GM21619 (cell line): ENCODE measurements around the gene BTRC.
"Not testable (repeated sequence)": the region's sequence is repeated elsewhere in the genome, so short reads cannot be mapped to it uniquely, and the experiment has no call there.

Source experiments
- ATAC-seq: cut with Tn5 transposase; IDR thresholded peaks from one replicate; pipeline ENCODE4 v1.9.1; 2021; ENCODE audit not compliant: unreplicated experiment

Gene BTRC

GRCh38 chr10:101385866-101386658 is 32.1 kb downstream of the BTRC start:
- ATAC-seq = no peak

GRCh38 chr10:101386659-101387259 is 32.8 kb downstream of the BTRC start:
- no peak for ATAC-seq

- ATAC-seq = no peak
These were observed 34.8 kb downstream of the BTRC start for GRCh38 chr10:101388676-101389276.

GRCh38 chr10:101389532-101389931 is 35.6 kb downstream of the BTRC start:
- ATAC-seq = not testable (repeated sequence)

- no peak for ATAC-seq
These were observed 36.1 kb downstream of the BTRC start for GRCh38 chr10:101389986-101390531.

GRCh38 chr10:101393378-101393777 is 39.4 kb downstream of the BTRC start:
- ATAC-seq = no peak

- no peak for ATAC-seq
These were observed 40.7 kb downstream of the BTRC start for GRCh38 chr10:101394524-101395133.

- no peak for ATAC-seq
These were observed 43.2 kb downstream of the BTRC start for GRCh38 chr10:101397140-101397539.

GRCh38 chr10:101400585-101400984 is 46.6 kb downstream of the BTRC start:
- ATAC-seq = no peak

- no peak for ATAC-seq
These were observed 48.7 kb downstream of the BTRC start for GRCh38 chr10:101402711-101403110.

- no peak for ATAC-seq
These were observed 49.2 kb downstream of the BTRC start for GRCh38 chr10:101403161-101403560.

GRCh38 chr10:101405001-101405400 is 51.0 kb downstream of the BTRC start:
- ATAC-seq = no peak

GRCh38 chr10:101411598-101411997 is 57.6 kb downstream of the BTRC start:
- no peak for ATAC-seq

GRCh38 chr10:101414034-101414433 is 60.1 kb downstream of the BTRC start:
- ATAC-seq = no peak

- ATAC-seq = no peak
These were observed 61.9 kb downstream of the BTRC start for GRCh38 chr10:101415884-101416283.

- not testable (repeated sequence) for ATAC-seq
These were observed 68.0 kb downstream of the BTRC start for GRCh38 chr10:101421967-101422366.

GRCh38 chr10:101425535-101425934 is 71.6 kb downstream of the BTRC start:
- no peak for ATAC-seq

GRCh38 chr10:101428036-101428435 is 74.1 kb downstream of the BTRC start:
- ATAC-seq = no peak

GRCh38 chr10:101429423-101429822 is 75.5 kb downstream of the BTRC start:
- ATAC-seq = no peak

GRCh38 chr10:101436302-101436701 is 82.3 kb downstream of the BTRC start:
- ATAC-seq = no peak

- no peak for ATAC-seq
These were observed 85.0 kb downstream of the BTRC start for GRCh38 chr10:101438881-101439391.
